GM18909 (cell line): ENCODE results near the gene RASGRF1.

Experiments
- ATAC-seq: cut with Tn5 transposase; IDR thresholded peaks from one replicate; pipeline ENCODE4 v1.9.1; 2021; ENCODE audit warnings: mild to moderate bottlenecking; ENCODE audit not compliant: unreplicated experiment, poor library complexity

Gene RASGRF1

DNA sequence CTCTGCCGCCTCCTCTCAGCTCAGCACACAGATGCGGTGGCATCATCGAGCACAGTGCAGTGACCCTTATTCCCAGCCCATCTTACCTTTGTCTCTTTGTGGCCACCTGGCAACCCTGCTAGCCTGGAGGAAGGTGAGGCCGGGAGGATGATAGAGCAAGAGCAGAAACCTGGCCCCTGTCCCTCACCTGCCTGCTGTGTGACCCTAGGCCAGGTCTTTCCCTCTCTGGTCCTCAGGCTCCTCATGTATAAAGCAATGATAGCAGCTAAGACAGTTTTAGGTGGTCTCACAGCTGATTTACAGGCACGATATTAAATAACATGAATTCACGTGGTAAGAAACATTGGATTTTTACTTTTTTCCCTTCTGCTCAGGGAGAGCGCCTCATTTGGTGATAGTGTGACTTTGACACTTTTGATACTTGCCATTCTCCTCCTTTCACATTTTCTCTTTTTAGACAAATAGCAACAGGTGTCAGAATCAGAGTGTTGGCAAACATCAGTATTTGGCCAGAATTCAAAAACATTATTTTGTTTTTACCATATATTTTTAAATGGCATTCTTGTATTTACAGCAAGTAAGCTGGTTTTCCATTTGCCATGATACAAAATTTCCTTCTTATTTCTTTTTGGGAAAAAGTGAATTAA, 116.2 kb downstream of the RASGRF1 start:
- no peak for ATAC-seq

DNA sequence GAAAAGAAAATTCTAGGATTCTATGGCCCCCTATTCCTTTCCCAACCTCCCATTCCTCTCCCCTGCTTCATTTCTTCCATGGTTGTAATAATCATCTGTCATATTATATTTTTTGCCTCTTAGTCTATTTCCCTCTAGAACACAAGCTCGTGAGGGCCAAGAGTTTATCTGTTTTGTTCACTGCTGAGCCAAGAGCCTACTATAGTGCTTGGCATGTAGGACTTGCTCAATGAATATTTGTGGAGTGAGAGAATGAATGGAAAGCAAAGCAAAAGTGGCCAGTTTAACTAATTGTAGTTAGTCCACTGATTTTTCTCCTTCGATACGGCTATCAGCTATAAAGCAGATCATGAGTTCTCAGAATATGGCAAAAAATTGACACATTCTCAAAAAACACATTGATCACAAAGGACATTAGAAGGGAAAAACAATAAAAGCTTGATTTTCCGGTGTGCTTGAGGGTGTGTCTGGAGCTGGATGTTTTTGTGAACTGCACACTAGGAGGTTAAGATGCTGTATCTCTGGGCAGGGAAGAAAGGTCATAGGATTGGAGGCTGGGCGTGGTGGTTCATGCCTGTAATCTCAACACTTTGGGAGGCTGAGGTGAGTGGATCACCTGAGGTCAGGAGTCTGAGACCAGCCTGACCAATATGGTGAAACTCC, 120.8 kb downstream of the RASGRF1 start:
- ATAC-seq = no peak

DNA sequence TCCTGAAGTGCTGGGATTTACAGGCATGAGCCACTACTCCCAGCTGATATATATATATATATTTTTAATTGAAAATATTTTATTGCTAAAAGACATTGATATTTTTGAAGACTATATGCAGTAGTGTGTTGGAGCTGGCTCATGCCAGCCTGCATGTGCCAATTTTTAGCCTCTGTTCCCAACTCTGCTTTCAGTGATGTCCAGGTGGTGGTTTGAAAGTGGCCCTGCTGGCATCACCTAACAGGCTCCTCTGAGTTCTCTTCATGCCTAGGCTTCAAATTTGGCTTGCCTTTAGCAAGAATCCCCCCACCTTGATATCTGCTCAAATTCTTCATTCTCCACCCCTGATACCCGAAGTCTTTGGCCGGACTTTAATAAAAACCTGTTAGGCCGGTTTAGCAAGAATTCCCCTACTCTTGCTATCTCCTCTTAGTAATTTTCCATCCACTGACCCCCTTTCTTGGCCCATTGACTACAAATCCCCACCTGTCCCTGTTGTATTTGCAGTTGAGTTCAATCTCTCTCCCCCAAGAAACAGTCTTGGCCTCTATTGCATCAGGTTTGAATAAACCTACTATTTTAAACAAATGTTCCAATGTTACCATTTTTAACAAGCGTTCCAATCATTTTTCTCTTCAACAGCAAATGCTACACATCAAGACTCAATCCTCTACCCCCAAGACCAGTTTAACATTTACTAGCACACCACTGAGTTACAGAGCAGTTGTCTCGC, 121.9 kb downstream of the RASGRF1 start:
- ATAC-seq = no peak

DNA sequence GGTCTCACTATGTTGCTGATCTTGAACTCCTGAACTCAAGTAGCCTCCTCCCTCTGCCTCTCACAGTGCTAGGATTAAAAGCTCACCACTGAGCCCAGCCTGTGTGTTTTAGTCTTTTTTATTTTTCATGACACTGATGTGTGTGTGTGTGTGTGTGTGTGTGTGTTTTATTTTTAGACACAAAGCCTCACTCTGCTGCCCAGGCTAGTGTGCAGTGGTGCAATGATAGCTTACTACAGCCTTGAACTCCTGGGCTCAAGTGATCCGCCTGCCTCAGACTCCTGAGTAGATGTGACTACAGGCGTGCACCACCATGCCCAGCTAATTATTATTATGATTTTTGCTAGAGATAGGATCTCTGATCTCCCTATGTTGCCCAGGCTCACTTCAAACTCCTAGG, 122.5 kb downstream of the RASGRF1 start:
- no peak for ATAC-seq

DNA sequence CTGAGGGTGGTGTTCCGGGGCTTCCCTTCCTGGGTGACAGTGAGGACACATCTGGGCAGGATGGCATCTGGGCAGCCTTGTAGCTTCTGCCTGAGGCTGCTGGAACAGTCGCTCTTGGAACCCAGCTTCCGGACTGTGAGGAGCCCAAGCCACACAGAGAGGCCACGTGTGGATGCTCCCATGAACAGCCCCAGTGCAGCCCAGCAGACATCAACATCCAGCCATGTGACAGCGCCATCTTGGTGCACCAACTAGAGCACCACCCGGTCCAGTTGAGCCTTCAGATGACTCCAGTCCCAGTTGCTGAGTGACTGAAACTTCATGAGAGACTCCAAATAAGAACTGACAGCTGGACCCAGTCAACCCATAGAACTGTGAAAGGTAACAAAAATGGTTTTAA, 130.3 kb downstream of the RASGRF1 start:
- ATAC-seq = no peak

DNA sequence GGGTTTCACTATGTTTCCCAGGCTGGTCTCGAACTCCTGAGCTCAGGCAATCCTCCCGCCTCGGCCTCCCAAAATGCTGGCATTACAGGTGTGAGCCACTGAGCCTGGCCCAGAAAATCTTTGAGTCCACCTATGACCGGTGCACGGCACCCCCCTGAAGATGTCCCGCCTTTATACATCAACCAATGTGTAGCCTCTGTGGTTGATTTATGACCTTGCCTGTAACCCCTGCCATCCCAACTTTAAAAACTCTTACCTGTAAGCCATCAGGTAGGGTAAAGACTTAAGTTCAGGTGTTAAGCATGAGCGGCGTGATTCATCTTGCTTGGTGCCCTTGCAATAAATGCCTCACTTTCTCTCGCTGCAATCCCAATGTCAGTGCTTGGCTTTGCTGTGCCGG, 131.2 kb downstream of the RASGRF1 start:
- no peak for ATAC-seq

DNA sequence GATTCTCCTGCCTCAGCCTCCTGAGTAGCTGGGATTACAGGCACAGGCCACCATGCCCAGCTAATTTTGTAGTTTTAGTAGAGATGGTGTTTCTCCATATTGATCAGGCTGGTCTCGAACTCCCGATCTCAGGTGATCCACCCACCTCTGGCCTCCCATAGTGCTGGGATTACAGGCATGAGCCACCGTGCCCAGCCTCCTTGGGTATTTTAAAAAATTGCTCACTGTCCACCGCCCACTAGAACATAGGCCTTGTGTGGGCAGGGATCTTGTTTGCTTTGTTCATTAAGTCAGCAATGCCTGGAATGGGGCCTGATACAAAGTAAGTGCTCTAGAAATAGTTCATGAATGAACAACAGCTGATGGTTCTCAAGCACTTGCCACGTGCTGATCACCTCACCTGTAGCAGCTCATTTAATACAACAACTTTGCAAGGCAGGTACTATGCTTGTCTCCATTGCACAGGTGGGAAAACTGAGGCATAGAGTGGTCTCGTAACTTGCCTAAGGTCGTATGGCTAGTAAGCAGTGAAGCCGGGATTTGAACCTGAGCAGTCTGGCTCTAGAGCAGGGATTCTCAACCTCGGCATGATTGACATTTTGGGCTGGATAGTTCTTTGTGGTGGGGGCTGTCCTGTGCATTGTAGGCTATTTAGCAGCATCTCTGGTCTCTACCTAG, 133.0 kb downstream of the RASGRF1 start:
- ATAC-seq = no peak

DNA sequence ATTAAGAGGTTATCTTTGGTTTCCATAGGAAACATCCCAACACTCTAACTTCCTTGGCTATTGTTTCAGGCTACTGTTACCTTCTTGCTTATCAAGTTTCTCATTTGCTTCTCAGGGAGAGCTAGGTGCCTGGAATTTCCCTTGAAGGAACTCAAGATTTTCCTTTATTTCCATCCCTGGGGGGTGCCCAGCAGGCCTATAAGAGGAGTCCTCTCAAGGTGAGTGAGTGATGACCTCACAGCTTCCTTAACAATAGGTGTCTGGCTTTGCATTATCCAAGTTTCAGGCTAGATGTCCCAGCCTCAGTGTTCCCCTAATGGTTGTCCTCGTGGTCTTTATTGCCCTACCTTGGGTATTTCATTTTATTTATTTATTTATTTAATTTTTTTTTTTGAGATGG, 133.6 kb downstream of the RASGRF1 start:
- ATAC-seq = no peak

DNA sequence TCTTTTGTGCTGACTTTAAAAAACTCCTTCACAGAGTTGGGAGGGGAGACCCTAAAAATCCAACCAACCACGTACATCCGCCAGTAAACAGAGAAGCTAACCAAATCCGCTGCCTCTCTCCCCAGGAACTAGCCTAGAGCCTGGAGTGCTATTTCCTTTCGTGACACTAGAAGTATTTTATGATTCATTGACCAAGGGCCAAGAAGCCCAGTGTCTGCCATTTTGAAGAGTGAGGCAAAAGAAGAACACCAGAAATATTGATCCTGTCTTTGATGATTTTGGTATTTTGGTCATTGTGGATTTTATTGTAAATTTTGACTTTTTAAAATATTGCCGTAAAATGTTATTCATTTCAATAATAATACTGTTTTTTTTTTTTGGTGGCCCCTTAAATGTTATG, 135.2 kb downstream of the RASGRF1 start:
- ATAC-seq = no peak

DNA sequence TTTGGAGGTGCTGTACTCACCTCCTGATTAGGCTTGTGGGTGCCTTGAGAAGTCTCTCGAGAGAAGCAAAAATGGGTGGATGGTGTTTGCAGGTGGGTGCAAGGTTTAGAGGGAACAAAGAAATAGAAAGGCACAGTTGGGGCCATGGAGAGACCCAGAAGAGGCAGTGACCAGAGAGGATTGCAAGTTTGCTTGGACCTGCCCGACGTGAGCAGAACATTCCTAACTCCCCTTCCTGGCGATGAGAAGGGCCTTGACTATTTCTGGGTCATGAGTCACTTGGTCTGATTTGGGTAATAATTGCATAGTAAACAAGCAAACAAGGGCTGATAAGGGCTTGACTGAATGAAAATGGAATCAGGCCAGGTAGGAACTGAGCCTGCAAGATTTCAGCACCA, 138.7 kb downstream of the RASGRF1 start:
- ATAC-seq = no peak

DNA sequence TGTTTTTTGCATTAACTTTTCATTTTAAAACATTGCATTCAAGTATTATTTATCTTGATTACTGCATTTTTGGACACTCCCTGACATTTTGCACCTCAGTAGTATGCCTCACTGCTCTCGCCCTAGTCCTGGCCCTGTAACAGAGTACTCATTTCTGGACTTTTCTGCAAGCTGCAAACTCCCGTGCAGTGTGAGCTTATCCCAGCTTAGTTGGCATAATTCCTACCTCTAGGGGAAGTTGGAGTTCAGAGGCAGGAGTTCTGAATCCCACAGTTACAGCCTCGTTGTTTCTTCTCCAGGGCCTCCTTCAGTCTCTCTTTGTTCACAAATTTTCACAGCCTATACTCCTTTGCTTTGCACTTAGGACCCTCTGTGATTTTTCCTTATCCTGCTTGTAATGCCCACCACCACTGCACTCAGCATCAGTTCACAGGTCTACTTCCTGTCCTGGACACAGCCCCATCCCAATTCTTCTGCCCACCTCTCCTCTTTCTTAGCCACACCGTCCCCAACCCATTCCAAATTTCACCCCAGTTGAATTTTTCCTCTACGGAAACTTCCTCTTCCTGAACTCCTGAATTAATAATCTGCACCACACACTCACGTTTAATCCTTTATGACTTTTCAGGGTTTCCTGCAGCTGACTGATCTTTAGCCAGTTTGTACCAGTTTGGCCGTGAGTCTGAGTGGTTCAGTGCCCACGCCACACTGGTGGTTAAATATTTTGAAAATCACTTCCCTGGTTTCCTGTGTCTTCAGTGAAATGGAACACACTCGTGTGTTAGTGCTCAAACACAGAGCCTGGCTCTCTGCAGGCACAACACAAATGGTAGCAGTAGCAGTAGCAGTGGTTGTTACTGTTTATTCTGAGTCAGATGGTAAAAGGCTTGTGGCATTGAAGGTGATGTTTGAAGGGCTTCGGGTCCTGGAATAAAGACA, 139.4 kb downstream of the RASGRF1 start:
- peak; percentile 51 for ATAC-seq

DNA sequence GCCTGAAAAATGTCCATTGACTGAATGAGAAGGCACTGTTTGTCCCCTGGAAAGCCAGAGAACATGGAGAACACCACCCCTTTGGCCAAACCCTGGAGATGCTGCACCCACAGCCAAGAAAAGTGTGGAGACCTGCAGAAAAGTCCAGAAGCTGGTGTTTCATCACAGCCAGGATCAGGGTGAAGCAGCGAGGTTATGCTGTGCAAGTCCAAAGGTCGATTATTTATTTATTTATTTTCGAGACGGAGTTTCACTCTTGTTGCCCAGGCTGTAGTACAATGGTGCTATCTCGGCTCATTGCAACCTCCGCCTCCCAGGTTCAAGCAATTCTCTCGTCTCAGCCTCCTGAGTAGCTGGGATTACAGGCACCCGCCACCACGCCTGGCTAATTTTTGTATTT, 140.2 kb downstream of the RASGRF1 start:
- ATAC-seq = no peak

DNA sequence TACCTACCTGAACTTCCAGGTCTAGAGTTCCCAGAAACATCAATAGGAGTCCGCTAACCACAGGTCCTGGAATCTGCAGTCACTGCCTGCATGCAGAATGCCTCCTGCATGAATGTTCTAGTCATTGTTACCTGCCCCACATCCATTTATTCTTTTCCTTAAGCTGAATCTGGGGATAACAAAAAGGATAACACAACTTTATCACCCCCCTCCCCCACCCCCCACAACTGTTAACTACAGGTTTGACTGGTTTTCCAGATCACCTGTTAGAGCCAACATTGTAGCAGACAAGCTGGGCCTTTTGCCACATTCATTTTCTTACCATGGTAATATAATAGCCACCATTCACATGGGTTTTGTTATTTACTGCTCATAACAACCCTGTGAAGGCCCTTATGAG, 141.1 kb downstream of the RASGRF1 start:
- no peak for ATAC-seq

DNA sequence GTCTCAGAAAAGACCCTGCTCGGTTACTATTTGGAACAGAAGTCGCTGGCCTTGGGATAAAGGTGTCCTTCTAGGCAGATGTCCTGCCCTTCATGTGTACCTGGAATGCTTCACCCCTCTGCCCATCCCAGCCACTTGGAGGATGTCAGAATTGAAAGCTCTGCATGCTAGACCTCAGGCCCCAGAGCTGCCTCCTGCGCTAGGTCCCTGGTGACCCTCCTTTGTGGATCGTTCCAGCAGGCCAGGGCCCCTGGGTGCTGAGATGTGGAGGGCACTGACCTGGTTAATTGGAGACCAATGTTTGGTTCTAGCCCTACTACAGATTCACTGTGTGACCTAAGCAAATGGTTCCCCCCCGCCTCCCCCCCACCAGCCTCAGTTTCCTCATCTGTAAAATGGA, 143.1 kb downstream of the RASGRF1 start:
- no peak for ATAC-seq

DNA sequence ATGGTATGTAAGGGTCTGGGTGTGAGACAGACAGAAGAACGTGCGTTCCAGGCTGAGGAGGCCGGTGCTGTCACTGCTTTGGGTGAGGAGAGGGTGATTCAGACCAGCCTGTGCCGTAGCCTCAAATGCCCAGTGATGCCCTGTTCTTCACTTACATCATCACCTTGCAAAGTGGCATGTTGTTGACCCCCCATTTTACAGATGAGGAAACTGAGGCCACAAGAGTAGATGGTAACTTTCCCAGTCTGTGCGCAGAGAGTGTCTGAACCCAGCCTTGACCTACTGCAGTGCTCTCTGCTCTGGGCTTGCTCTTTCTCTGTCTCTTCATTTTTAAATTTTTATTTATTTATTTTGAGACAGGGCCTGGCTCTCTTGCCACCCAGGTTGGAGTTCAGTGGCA, 144.1 kb downstream of the RASGRF1 start:
- no peak for ATAC-seq

DNA sequence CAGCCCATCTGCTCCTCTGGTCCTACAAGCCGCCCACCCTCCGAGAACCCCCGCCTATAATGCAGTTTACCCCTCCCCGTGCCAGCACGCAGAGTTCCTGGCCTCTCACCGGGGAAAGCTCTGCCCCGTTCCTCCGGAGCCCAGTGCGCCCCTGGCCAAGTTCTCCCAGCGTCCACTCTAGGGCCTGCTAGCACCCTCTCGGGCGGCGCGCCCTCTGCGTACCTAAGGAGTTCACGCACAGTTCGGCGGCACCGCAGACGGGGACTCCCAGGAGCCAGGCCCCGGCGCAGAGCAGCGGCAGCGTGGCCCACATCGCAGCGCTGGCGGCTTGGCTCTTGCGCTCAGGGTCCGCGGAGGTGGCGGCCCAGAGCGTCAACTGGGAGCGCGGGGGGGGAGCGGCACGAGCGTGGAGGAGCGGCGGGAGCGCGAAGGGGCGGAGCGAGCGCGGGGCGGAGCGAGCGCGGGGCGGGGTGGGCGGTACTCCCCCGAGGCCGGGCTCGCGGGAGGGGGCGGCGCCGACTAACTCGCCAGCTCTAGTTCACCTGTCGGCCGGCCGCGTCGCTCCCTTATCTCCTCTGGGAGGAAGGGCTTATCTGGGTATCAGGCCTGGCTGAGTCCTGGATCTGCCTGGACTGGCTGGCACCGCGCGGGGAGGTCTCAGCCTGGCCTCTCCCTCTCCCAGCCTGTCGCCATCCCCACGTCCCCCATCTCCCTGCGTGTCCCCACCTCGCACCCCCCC, 145.7 kb downstream of the RASGRF1 start, which contains the start of gene CTSH:
TSS of gene CTSH (minus strand) at position 378 of the 739 bp plus-strand sequence. CDS start at position 313, 65 bp downstream.
- ATAC-seq = peak; percentile 65

DNA sequence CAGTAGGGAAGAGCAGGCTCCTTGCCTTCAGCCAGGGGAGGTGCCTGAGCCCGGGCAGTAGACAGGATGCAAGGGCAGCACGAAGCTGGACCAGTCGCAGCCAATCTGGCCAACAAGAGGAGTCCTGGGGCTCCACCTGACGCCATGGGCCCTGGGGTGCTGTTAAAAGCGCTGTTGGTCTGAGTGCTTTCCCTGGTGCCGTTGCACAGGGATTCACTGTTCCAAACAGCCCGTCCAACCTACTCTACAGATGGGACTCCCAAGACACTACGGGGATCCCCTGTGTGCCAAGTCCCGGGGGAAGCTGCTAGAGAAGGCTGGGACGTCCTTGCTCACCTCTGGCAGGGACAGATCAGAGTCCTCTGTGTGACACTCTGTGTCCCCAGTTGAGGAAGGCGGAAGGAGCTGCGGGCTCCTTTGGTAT, 146.4 kb downstream of the RASGRF1 start:
- peak; percentile 29 for ATAC-seq

DNA sequence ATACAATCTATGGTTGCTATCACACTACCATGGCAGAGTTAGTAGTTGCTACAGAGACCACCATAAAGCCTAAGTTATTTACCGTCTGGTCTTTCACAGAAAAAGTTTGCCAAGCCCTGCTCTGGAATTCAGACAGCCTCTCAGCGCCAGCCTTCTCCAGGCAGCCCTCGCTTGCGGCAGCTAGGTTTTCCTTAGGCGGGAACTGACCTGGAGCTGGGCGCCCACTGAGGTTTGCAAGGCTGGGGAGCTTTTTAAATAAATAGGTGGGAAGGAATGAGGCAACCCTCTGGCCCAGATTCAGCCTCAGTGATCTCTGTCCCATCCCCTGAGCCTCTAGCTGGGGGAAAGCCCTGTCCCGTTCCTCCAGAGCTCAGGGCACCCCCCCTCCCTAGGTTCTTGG, 146.9 kb downstream of the RASGRF1 start:
- no peak for ATAC-seq

DNA sequence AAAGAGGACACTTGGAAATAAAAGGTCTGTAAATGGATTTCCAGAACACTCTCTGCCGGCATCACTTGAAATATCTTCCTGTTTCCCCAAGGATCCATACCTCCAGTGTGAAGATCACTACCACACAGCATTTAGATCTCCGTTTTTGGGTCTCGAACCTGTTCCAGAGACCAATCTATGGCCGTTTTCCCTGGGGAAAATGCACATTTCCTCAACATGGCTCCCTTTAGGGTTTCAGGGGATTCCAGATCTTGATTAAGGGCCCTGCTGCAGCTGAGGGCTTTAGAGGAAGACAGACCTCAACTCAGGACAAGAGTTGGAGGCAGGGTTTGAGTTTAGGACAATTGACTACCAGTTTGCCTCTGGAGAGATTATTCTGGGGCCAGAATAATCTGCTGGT, 147.8 kb downstream of the RASGRF1 start:
- no peak for ATAC-seq
